Central memory CD8-positive, alpha-beta T cell (primary cell): Measurements from ENCODE around the gene SMIM33.
"Not testable (repeated sequence)": the region's sequence is repeated elsewhere in the genome, so short reads cannot be mapped to it uniquely, and the experiment has no call there.

Experiments used
- ATAC-seq: fragments of 150-1000 bp; cut with Tn5 transposase; replicated peaks from 2 replicates; pipeline ENCODE4 v1.10.0; 2022; ENCODE audit warnings: mild to moderate bottlenecking, moderate FRiP score, moderate number of reproducible peaks; ENCODE audit not compliant: poor library complexity, severe bottlenecking; ENCODE audit errors: extremely low read depth
- DNase-seq, 2 donors: peaks; one replicate each; pipeline ENCODE4 v3.0.0; 2021; ENCODE audit warnings: low spot score in 2 of 2
- H3K27ac Mint-ChIP-seq: one replicate; pipeline ENCODE4 v1.8.0; 2022; ENCODE audit warnings: low read depth, mild to moderate bottlenecking, moderate library complexity, mixed read lengths
- H3K27me3 Mint-ChIP-seq: one replicate; pipeline ENCODE4 v1.8.0; 2022; ENCODE audit warnings: mixed read lengths
- H3K36me3 Mint-ChIP-seq: one replicate; pipeline ENCODE4 v1.8.0; 2022; ENCODE audit warnings: mild to moderate bottlenecking, moderate library complexity, mixed read lengths; ENCODE audit not compliant: insufficient read depth
- H3K4me1 Mint-ChIP-seq: one replicate; pipeline ENCODE4 v1.8.0; 2022; ENCODE audit warnings: mixed read lengths
- H3K4me3 Mint-ChIP-seq: one replicate; pipeline ENCODE4 v1.8.0; 2022; ENCODE audit warnings: mild to moderate bottlenecking, moderate library complexity, mixed read lengths
- H3K9me3 Mint-ChIP-seq: one replicate; pipeline ENCODE4 v1.8.0; 2022; ENCODE audit warnings: mixed read lengths

The SMIM33 gene

GRCh38 chr5:139478657-139479423 lies 8.0 kb downstream of the SMIM33 start:
- not testable (repeated sequence) for ATAC-seq, H3K27me3 Mint-ChIP-seq, H3K9me3 Mint-ChIP-seq, DNase-seq
- peak overlapping the region; percentile 20 for H3K4me3 Mint-ChIP-seq
- peaks cover 42% of the 10 kb centered on the region for H3K36me3 Mint-ChIP-seq
- H3K27ac Mint-ChIP-seq, result peak overlapping the region; percentile 59
- H3K4me1 Mint-ChIP-seq, result peaks cover 62% of the 10 kb centered on the region

- Mint-ChIP-seq H3K36me3 (peaks cover 42% of the 10 kb centered on the region), H3K4me1 (peaks cover 54% of the 10 kb centered on the region)
- not testable (repeated sequence) for H3K27ac Mint-ChIP-seq, H3K4me3 Mint-ChIP-seq, DNase-seq, H3K27me3 Mint-ChIP-seq, ATAC-seq, H3K9me3 Mint-ChIP-seq
Observed at GRCh38 chr5:139479729-139480128, 8.9 kb downstream of the SMIM33 start.

- ATAC-seq (no peak), DNase-seq (no peak)
- Mint-ChIP-seq H3K9me3 (no peaks in the 10 kb centered on the region), H3K36me3 (peaks cover 36% of the 10 kb centered on the region), H3K4me1 (peaks cover 41% of the 10 kb centered on the region), H3K27me3 (no peaks in the 10 kb centered on the region), H3K4me3 (peak overlapping the region; percentile 79), H3K27ac (peak overlapping the region; percentile 88)
Observed at GRCh38 chr5:139481122-139481533, 10.3 kb downstream of the SMIM33 start.

- no peaks in the 10 kb centered on the region for H3K27me3 Mint-ChIP-seq
- H3K4me1 Mint-ChIP-seq, result peaks cover 41% of the 10 kb centered on the region
- ATAC-seq, result peak; percentile 15
- H3K36me3 Mint-ChIP-seq, result peaks cover 32% of the 10 kb centered on the region
- peak overlapping the region; percentile 79 for H3K4me3 Mint-ChIP-seq
- H3K9me3 Mint-ChIP-seq, result no peaks in the 10 kb centered on the region
- H3K27ac Mint-ChIP-seq, result peak overlapping the region; percentile 88
- no peak for DNase-seq
Observed at GRCh38 chr5:139481580-139482049, 10.8 kb downstream of the SMIM33 start.

GRCh38 chr5:139482050-139482889 lies 11.5 kb downstream of the SMIM33 start, which contains the start of gene STING1:
TSS of gene STING1 (minus strand) at chr5:139482758. CDS start at chr5:139481704, 1,054 bp downstream.
- H3K9me3 Mint-ChIP-seq, result no peaks in the 10 kb centered on the region
- peak; percentile 93 for ATAC-seq
- peaks cover 29% of the 10 kb centered on the region for H3K36me3 Mint-ChIP-seq
- H3K27ac Mint-ChIP-seq, result peak within 1 kb of the TSS; percentile 88
- H3K27me3 Mint-ChIP-seq, result no peaks in the 10 kb centered on the region
- peaks cover 41% of the 10 kb centered on the region for H3K4me1 Mint-ChIP-seq
- peak; percentile 50 to 70 for DNase-seq
- H3K4me3 Mint-ChIP-seq, result peak within 1 kb of the TSS; percentile 79

- ATAC-seq, DNase-seq, H3K9me3 Mint-ChIP-seq, H3K27me3 Mint-ChIP-seq: not testable (repeated sequence)
- Mint-ChIP-seq H3K36me3 (peaks cover 29% of the 10 kb centered on the region), H3K4me3 (peak overlapping the region; percentile 79), H3K4me1 (peaks cover 41% of the 10 kb centered on the region), H3K27ac (peak overlapping the region; percentile 88)
Observed at GRCh38 chr5:139482890-139483208, 12.0 kb downstream of the SMIM33 start.

- Mint-ChIP-seq H3K27ac (no peak overlapping the region), H3K9me3 (no peaks in the 10 kb centered on the region), H3K27me3 (no peaks in the 10 kb centered on the region), H3K4me3 (no peak overlapping the region), H3K36me3 (peaks cover 10% of the 10 kb centered on the region), H3K4me1 (peaks cover 17% of the 10 kb centered on the region)
- ATAC-seq (no peak), DNase-seq (no peak)
Observed at GRCh38 chr5:139486201-139486600, 15.4 kb downstream of the SMIM33 start.

GRCh38 chr5:139488260-139488659 lies 17.5 kb downstream of the SMIM33 start:
- no peak for DNase-seq
- H3K4me3 Mint-ChIP-seq, result no peak overlapping the region
- no peak overlapping the region for H3K27ac Mint-ChIP-seq
- H3K4me1 Mint-ChIP-seq, result no peaks in the 10 kb centered on the region
- no peaks in the 10 kb centered on the region for H3K9me3 Mint-ChIP-seq
- no peak for ATAC-seq
- H3K36me3 Mint-ChIP-seq, result peaks cover 2% of the 10 kb centered on the region
- no peaks in the 10 kb centered on the region for H3K27me3 Mint-ChIP-seq

GRCh38 chr5:139492700-139493192 lies 21.9 kb downstream of the SMIM33 start:
- Mint-ChIP-seq H3K9me3 (no peaks in the 10 kb centered on the region), H3K36me3 (no peaks in the 10 kb centered on the region), H3K27me3 (no peaks in the 10 kb centered on the region), H3K27ac (no peak overlapping the region), H3K4me3 (no peak overlapping the region), H3K4me1 (no peaks in the 10 kb centered on the region)
- no peak for ATAC-seq
- no peak for DNase-seq

GRCh38 chr5:139494256-139494655 lies 23.5 kb downstream of the SMIM33 start:
- H3K9me3 Mint-ChIP-seq, result no peaks in the 10 kb centered on the region
- H3K36me3 Mint-ChIP-seq, result no peaks in the 10 kb centered on the region
- H3K27me3 Mint-ChIP-seq, result no peaks in the 10 kb centered on the region
- no peaks in the 10 kb centered on the region for H3K4me1 Mint-ChIP-seq
- ATAC-seq (no peak), DNase-seq (no peak)
- no peak overlapping the region for H3K4me3 Mint-ChIP-seq
- H3K27ac Mint-ChIP-seq, result no peak overlapping the region

GRCh38 chr5:139494832-139495231 lies 24.0 kb downstream of the SMIM33 start:
- Mint-ChIP-seq H3K27me3 (no peaks in the 10 kb centered on the region), H3K4me1 (no peaks in the 10 kb centered on the region), H3K9me3 (no peaks in the 10 kb centered on the region), H3K27ac (no peak overlapping the region), H3K4me3 (no peak overlapping the region), H3K36me3 (no peaks in the 10 kb centered on the region)
- DNase-seq (no peak), ATAC-seq (no peak)

GRCh38 chr5:139495638-139496435 lies 25.0 kb downstream of the SMIM33 start:
- H3K27ac Mint-ChIP-seq, result no peak overlapping the region
- ATAC-seq, result no peak

More at GRCh38 chr5:139495638-139496435, 25.0 kb downstream of the SMIM33 start:
- Mint-ChIP-seq H3K36me3 (no peaks in the 10 kb centered on the region), H3K9me3 (no peaks in the 10 kb centered on the region), H3K27me3 (no peaks in the 10 kb centered on the region), H3K4me1 (no peaks in the 10 kb centered on the region), H3K4me3 (no peak overlapping the region)
- no peak for DNase-seq
